H1 (cell line): ENCODE measurements around the gene ADGRB3. TPM values are rescaled to one million over a fixed set of nuclear protein-coding genes. Genes with fewer than 3 reads are reported as not detected.

ENCODE experiments used
- CTCF ChIA-PET: fragments of 300-600 bp; sonication (Branson Sonifier 250); formaldehyde crosslinking; loops from one replicate; lab custom pipeline; 2021; ENCODE audit not compliant: partially characterized antibody; lab: Charles Lee
- POLR2A ChIA-PET: fragments of 300-600 bp; sonication (Branson Sonifier 250); formaldehyde crosslinking; loops from one replicate; lab custom pipeline; 2021; ENCODE audit warnings: inconsistent platforms; ENCODE audit not compliant: partially characterized antibody; lab: Charles Lee
- DNase-seq, 2 experiments: peaks; one replicate each; pipeline versions ENCODE4 v3.0.0 to v3.0.0-alpha.2; 2010 to 2022; ENCODE audit warnings: low spot score in 2 of 2, low read depth in 1 of 2, mixed read lengths in 1 of 2
- FAIRE-seq: peaks from 2 replicates; lab custom pipeline; 2011; peaks lifted over from hg19 to GRCh38; lab: Jason Lieb, UNC
- H2AFZ ChIP-seq: 2 replicates; pipeline ENCODE4 v1.8.1; 2012; ENCODE audit warnings: low read length, inconsistent platforms
- H2AK5ac ChIP-seq: 2 replicates; pipeline ENCODE4 v1.6.1; 2013; ENCODE audit warnings: low read depth, low read length
- H2BK120ac ChIP-seq: replicated peaks from 2 replicates; pipeline ENCODE3; 2013; ENCODE audit warnings: low read depth, low read length, inconsistent platforms
- H2BK12ac ChIP-seq: 2 replicates; pipeline ENCODE4 v1.6.1; 2013; ENCODE audit warnings: low read depth, low read length
- H2BK15ac ChIP-seq: 2 replicates; pipeline ENCODE4 v1.6.1; 2013; ENCODE audit warnings: low read length
- H2BK20ac ChIP-seq: 2 replicates; pipeline ENCODE4 v1.6.1; 2013; ENCODE audit warnings: low read length
- H2BK5ac ChIP-seq: 2 replicates; pipeline ENCODE4 v1.6.1; 2013; ENCODE audit warnings: low read depth, low read length
- H3K14ac ChIP-seq: 2 replicates; pipeline ENCODE4 v1.6.1; 2013; ENCODE audit warnings: inconsistent platforms; ENCODE audit not compliant: insufficient read length
- H3K18ac ChIP-seq: 2 replicates; pipeline ENCODE4 v1.6.1; 2013; ENCODE audit warnings: low read length; ENCODE audit errors: extremely low read depth
- H3K23ac ChIP-seq: 2 replicates; pipeline ENCODE4 v1.6.1; 2013; ENCODE audit warnings: inconsistent platforms; ENCODE audit not compliant: insufficient read length
- H3K23me2 ChIP-seq: 2 replicates; pipeline ENCODE4 v1.6.1; 2013; ENCODE audit warnings: low read depth, low read length
- H3K27ac ChIP-seq: 2 replicates; pipeline ENCODE4 v1.6.1; 2011; ENCODE audit warnings: low read depth, low read length, inconsistent platforms
- H3K27me3 ChIP-seq, 4 experiments: replicated peaks in 1 of 4; 1 replicate in 1 of 4; 2 replicates in 3 of 4; pipeline versions ENCODE4 v1.6.1 to v1.8.1; 2011 to 2013; ENCODE audit warnings: low read length in 3 of 4, mild to moderate bottlenecking in 3 of 4, inconsistent platforms in 2 of 4, mixed read lengths in 2 of 4, moderate library complexity in 1 of 4; ENCODE audit not compliant: control insufficient read depth in 3 of 4, insufficient read depth in 3 of 4; ENCODE audit errors: extremely low read depth in 1 of 4
- H3K36me3 ChIP-seq, 4 experiments: 2 replicates each; pipeline versions ENCODE4 v1.6.1 to v1.8.1; 2011 to 2013; ENCODE audit warnings: mild to moderate bottlenecking in 4 of 4, low read length in 3 of 4, moderate library complexity in 2 of 4, control low read depth in 1 of 4, inconsistent platforms in 1 of 4; ENCODE audit not compliant: insufficient read depth in 4 of 4, control insufficient read depth in 2 of 4
- H3K4ac ChIP-seq: replicated peaks from 2 replicates; pipeline ENCODE3; 2013; ENCODE audit warnings: low read length, low read depth, mixed read lengths, inconsistent platforms; ENCODE audit not compliant: insufficient read length
- H3K4me1 ChIP-seq, 4 experiments: replicated peaks in 1 of 4; 1 replicate in 1 of 4; 2 replicates in 3 of 4; pipeline versions ENCODE4 v1.6.1 to v1.8.1; 2011 to 2013; ENCODE audit warnings: low read length in 3 of 4, inconsistent platforms in 2 of 4, mixed read lengths in 1 of 4; ENCODE audit not compliant: insufficient read depth in 4 of 4, control insufficient read depth in 3 of 4
- H3K4me2 ChIP-seq, 2 experiments: 2 replicates each; pipeline versions ENCODE4 v1.6.1 to v1.8.1; 2011 to 2013; ENCODE audit warnings: low read depth in 2 of 2, low read length in 2 of 2, control low read depth in 1 of 2, inconsistent platforms in 1 of 2, mild to moderate bottlenecking in 1 of 2; ENCODE audit not compliant: insufficient read depth in 1 of 2
- H3K4me3 ChIP-seq, 4 experiments: fragments of 200-600, 300-600 bp in 1 of 4; sonication (generic), shearing (Covaris generic), sonication (Bioruptor Twin) in 1 of 4; 2 replicates each; pipeline versions ENCODE4 v1.5.1 to v1.8.1; 2011 to 2016; ENCODE audit warnings: low read length in 4 of 4, low read depth in 3 of 4, control low read depth in 2 of 4, inconsistent platforms in 2 of 4, mild to moderate bottlenecking in 2 of 4, mixed read lengths in 1 of 4, moderate library complexity in 1 of 4; ENCODE audit not compliant: insufficient read depth in 2 of 4; ENCODE audit errors: extremely low read depth in 1 of 4
- H3K56ac ChIP-seq: replicated peaks from 2 replicates; pipeline ENCODE3; 2013; ENCODE audit warnings: low read depth, mild to moderate bottlenecking, mixed read lengths, low read length, inconsistent platforms; ENCODE audit not compliant: insufficient read length
- H3K79me1 ChIP-seq: 2 replicates; pipeline ENCODE4 v1.6.1; 2013; ENCODE audit warnings: low read depth, low read length, control low read depth
- H3K79me2 ChIP-seq, 2 experiments: 2 replicates each; pipeline versions ENCODE4 v1.6.1 to v1.8.1; 2012 to 2013; ENCODE audit warnings: low read length in 2 of 2, mild to moderate bottlenecking in 2 of 2, inconsistent platforms in 1 of 2; ENCODE audit not compliant: insufficient read depth in 2 of 2, control insufficient read depth in 1 of 2
- H3K9ac ChIP-seq, 4 experiments: replicated peaks in 1 of 4; 1 replicate in 1 of 4; 2 replicates in 3 of 4; pipeline versions ENCODE4 v1.6.1 to v1.8.1; 2011 to 2013; ENCODE audit warnings: low read depth in 3 of 4, low read length in 3 of 4, control low read depth in 2 of 4, mild to moderate bottlenecking in 2 of 4, moderate library complexity in 2 of 4, inconsistent platforms in 1 of 4; ENCODE audit errors: extremely low read depth in 1 of 4
- H3K9me3 ChIP-seq, 2 experiments: 2 replicates each; pipeline versions ENCODE4 v1.6.1 to v1.8.1; 2012 to 2013; ENCODE audit warnings: mild to moderate bottlenecking in 2 of 2, moderate library complexity in 2 of 2, control low read depth in 1 of 2, inconsistent platforms in 1 of 2, low read depth in 1 of 2, low read length in 1 of 2, mixed read lengths in 1 of 2; ENCODE audit not compliant: insufficient read depth in 2 of 2
- H4K20me1 ChIP-seq, 2 experiments: replicated peaks in 1 of 2; 2 replicates each; pipeline versions ENCODE3 to v1.8.1; 2011 to 2013; ENCODE audit warnings: inconsistent platforms in 2 of 2, low read length in 2 of 2, mild to moderate bottlenecking in 1 of 2; ENCODE audit not compliant: insufficient read depth in 2 of 2, control insufficient read depth in 1 of 2
- H4K5ac ChIP-seq: 2 replicates; pipeline ENCODE4 v1.6.1; 2013; ENCODE audit warnings: low read length, low read depth, mixed read lengths, inconsistent platforms; ENCODE audit not compliant: insufficient read length
- H4K8ac ChIP-seq: 2 replicates; pipeline ENCODE4 v1.8.0; 2013; ENCODE audit warnings: mild to moderate bottlenecking, moderate library complexity, low read length, inconsistent platforms; ENCODE audit not compliant: insufficient read depth; ENCODE audit errors: extremely low read depth
- H4K91ac ChIP-seq: replicated peaks from 2 replicates; pipeline ENCODE3; 2013; ENCODE audit warnings: low read length, mixed read lengths, inconsistent platforms; ENCODE audit not compliant: insufficient read length
- CBX5 ChIP-seq: fragments of 300-800, 300-1000 bp; sonication (generic); IDR thresholded peaks from 2 replicates; pipeline ENCODE4 v1.7.1; 2016; ENCODE audit warnings: antibody characterized with exemption, low read length, low read depth
- EGR1 ChIP-seq: IDR thresholded peaks from 2 replicates; pipeline ENCODE4 v1.6.1; 2011; ENCODE audit warnings: low read depth, low read length, borderline replicate concordance
- NANOG ChIP-seq: IDR thresholded peaks from 2 replicates; pipeline ENCODE4 v1.6.1; 2011; ENCODE audit warnings: low read length, low read depth, mild to moderate bottlenecking, inconsistent platforms; ENCODE audit not compliant: insufficient read depth, poor library complexity, severe bottlenecking
- RAD21 ChIP-seq, 2 experiments: IDR thresholded peaks in 1 of 2; conservative IDR thresholded peaks in 1 of 2; 2 replicates each; pipeline ENCODE4 v1.6.1; 2011; ENCODE audit warnings: low read depth in 2 of 2, low read length in 2 of 2, improper control_type of control experiment in 1 of 2, inconsistent platforms in 1 of 2, mild to moderate bottlenecking in 1 of 2, moderate library complexity in 1 of 2
- WGBS, 2 experiments: shearing (Covaris generic) in 1 of 2; methylation state at CpG; one replicate each; pipeline versions ENCODE4 v1.1.6 to v1.1.7; 2013 to 2015; ENCODE audit warnings: low lambda C conversion rate in 2 of 2, mixed read lengths in 2 of 2, inconsistent platforms in 1 of 2, low coverage in 1 of 2, missing lambda C conversion rate in 1 of 2; ENCODE audit not compliant: insufficient replicate concordance in 2 of 2, insufficient coverage in 1 of 2, insufficient read length in 1 of 2; ENCODE audit errors: extremely low coverage in 1 of 2, missing lambda C conversion rate in 1 of 2; 5-methylcytosine and 5-hydroxymethylcytosine counted together
- polyA plus RNA-seq, 7 experiments: library from polyadenylated mRNA; depleted of rRNA in 3 of 7; stranded (reverse) in 5 of 7; unstranded in 2 of 7; fragments of >200 nt in 5 of 7; fragments of 200-250 nt in 2 of 7; gene quantifications; 1 replicate in 5 of 7; 2 replicates in 1 of 7; 4 replicates in 1 of 7; pipeline versions ENCODE4 v1.2.1 to v1.2.3, GENCODE V29; 2011 to 2013; ENCODE audit warnings: missing spikeins in 2 of 7, mixed read lengths in 2 of 7
- total RNA-seq: library from RNA; stranded (reverse); fragmentation: NEBNext Ultra II Directional; extraction: Animal tissue kit (Norgen Biotek cat#: 25700); gene quantifications from 2 replicates; pipeline ENCODE4 v1.2.1, GENCODE V29; 2021
- TF ChIP-seq, protein P1 (sequence below): IDR thresholded peaks from 2 replicates; pipeline ENCODE4 v1.6.1; 2012; ENCODE audit warnings: inconsistent platforms
- TF ChIP-seq, protein P2 (sequence below), 3 experiments: IDR thresholded peaks; 1 replicate in 2 of 3; 2 replicates in 1 of 3; pipeline versions ENCODE4 v1.5.1 to v1.6.1; 2011; ENCODE audit warnings: low read length in 3 of 3, mild to moderate bottlenecking in 3 of 3, inconsistent platforms in 2 of 3, low read depth in 1 of 3, moderate library complexity in 1 of 3; ENCODE audit not compliant: insufficient read depth in 1 of 3; ENCODE audit errors: control extremely low read depth in 1 of 3

The ADGRB3 gene
- total and polyA plus RNA-seq, 2 of the 8 experiments (the other 6 are each of a cell fraction or from before 2014, with no cell fraction given), result 0.35 to 1.2 TPM

DNA sequence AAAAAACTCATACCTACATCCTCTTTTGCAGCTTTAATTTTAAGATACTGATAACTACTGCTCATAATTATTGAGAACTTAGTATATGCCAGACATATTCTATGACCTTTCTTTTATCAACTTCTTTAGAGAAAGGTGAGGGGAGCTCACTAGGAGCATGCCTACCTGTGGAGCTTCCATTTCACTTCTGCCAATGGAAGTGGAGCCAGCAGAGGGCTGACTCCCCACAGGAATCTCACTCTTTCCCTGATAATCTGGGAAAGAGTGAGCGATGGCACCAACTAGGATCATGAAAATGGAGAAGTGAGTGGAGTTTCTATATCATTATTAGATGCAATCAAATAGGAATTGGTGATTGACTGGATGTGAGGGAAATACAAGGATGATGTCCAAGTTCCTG is 676.8 kb downstream of the ADGRB3 start:
- WGBS, 2 experiments, result 95% methylated on average over 1 of the region's 1 CpG; no CpG with 5 or more reads in 1 of the 2 experiments
- Histone ChIP-seq H4K20me1 (no peaks in the 10 kb centered on the region), H3K4me2 (no peak overlapping the region), H3K36me3 (no peaks in the 10 kb centered on the region; a peak in 1 of 8 replicates), H2BK120ac (no peak overlapping the region), H2AFZ (no peak overlapping the region), H2BK15ac (no peak overlapping the region), H3K79me1 (no peaks in the 10 kb centered on the region), H3K56ac (no peak overlapping the region), H3K27ac (no peak overlapping the region), H3K27me3 (no peaks in the 10 kb centered on the region), H3K9me3 (0 out of 4 replicates have a peak, but pooled peaks cover 0 to 2% of the 10 kb centered on the region in 2 experiments), H3K4me3 (no peak overlapping the region), H2BK12ac (no peak overlapping the region), H3K23ac (no peak overlapping the region), H3K4me1 (no peaks in the 10 kb centered on the region), H4K91ac (no peak overlapping the region), H3K23me2 (no peaks in the 10 kb centered on the region), H2BK5ac (no peak overlapping the region), H3K79me2 (no peaks in the 10 kb centered on the region), H3K14ac (no peak overlapping the region), H3K18ac (no peak overlapping the region), H3K4ac (no peak overlapping the region), H4K8ac (no peak overlapping the region), H3K9ac (no peak overlapping the region), H2AK5ac (no peak overlapping the region), H2BK20ac (no peak overlapping the region), H4K5ac (no peak overlapping the region)
- TF ChIP-seq NANOG (no peak), EGR1 (no peak), RAD21 (IDR thresholded peaks at IDR 0.05 in 1 of 2, conservative IDR thresholded peaks at IDR 0.05 in 1 of 2; ENCODE audit: low read depth in 2 of 2, low read length in 2 of 2) (peak; percentile 35 to 51; a peak in 3 of 4 replicates), CBX5 (no peak)
- TF ChIP-seq, protein P1, sequence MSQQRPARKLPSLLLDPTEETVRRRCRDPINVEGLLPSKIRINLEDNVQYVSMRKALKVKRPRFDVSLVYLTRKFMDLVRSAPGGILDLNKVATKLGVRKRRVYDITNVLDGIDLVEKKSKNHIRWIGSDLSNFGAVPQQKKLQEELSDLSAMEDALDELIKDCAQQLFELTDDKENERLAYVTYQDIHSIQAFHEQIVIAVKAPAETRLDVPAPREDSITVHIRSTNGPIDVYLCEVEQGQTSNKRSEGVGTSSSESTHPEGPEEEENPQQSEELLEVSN, result no peak
- TF ChIP-seq, protein P2, sequence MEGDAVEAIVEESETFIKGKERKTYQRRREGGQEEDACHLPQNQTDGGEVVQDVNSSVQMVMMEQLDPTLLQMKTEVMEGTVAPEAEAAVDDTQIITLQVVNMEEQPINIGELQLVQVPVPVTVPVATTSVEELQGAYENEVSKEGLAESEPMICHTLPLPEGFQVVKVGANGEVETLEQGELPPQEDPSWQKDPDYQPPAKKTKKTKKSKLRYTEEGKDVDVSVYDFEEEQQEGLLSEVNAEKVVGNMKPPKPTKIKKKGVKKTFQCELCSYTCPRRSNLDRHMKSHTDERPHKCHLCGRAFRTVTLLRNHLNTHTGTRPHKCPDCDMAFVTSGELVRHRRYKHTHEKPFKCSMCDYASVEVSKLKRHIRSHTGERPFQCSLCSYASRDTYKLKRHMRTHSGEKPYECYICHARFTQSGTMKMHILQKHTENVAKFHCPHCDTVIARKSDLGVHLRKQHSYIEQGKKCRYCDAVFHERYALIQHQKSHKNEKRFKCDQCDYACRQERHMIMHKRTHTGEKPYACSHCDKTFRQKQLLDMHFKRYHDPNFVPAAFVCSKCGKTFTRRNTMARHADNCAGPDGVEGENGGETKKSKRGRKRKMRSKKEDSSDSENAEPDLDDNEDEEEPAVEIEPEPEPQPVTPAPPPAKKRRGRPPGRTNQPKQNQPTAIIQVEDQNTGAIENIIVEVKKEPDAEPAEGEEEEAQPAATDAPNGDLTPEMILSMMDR (IDR thresholded peaks at IDR 0.05; ENCODE audit: control extremely low read depth in 1 of 3, insufficient read depth in 1 of 3, low read depth in 1 of 3, low read length in 3 of 3), result peak in 2 of 3 experiments; percentile 9 to 11; a peak in 2 of 4 replicates
- ChIA-PET CTCF (interaction anchor here (0.6 to 2.3 kb wide), 6 partner anchors 13 to 336 kb away, joined by 3 to 6 read pairs (median 3); no protein-coding TSS in a partner anchor), POLR2A (no interaction called here)
- FAIRE-seq (no peak), DNase-seq (no peak)
